Measurements from ENCODE around the gene UBAC2. TPM values are rescaled to one million over a fixed set of nuclear protein-coding genes. Genes with fewer than 3 reads are reported as not detected.

UBAC2 gene
- total and polyA plus RNA-seq, 7 donors, result 31.8 to 73.9 (median 47.6) TPM

DNA sequence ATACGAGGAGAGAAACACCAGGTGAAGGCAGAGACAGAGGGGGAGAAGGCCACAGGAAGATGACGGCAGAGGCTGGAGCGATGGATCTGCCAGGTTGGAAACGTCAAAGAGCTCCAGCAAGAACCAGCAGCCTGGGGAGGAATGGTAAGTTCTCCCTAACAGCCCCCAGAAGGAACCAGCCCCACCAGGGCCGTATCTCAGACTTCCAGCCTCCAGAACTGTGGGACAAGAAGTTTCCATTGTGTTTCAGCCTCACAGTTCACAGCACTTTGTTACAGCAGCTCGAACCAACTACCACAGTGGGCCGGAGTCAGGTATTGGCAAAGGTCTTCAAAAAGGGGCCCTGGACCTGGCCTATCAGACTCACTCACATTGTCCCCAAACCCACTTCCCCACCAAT is 195.8 kb downstream of the UBAC2 start:
- no peak overlapping the region for H3K4me3 ChIP-seq
- H3K27me3 ChIP-seq, result no peaks in the 10 kb centered on the region
- no peak for DNase-seq
- 94 to 95% methylated on average over 7 of the region's 7 CpGs for WGBS, 2 donors
- H3K4me1 ChIP-seq, result no peaks in the 10 kb centered on the region
- no peaks in the 10 kb centered on the region for H3K9me3 ChIP-seq
- TF ChIP-seq POLR2AphosphoS5 (IDR thresholded peaks at IDR 0.05) (no peak), EP300 (IDR thresholded peaks at IDR 0.05) (no peak), POLR2A (IDR thresholded peaks at IDR 0.05) (no peak)
- TF ChIP-seq, protein P1, sequence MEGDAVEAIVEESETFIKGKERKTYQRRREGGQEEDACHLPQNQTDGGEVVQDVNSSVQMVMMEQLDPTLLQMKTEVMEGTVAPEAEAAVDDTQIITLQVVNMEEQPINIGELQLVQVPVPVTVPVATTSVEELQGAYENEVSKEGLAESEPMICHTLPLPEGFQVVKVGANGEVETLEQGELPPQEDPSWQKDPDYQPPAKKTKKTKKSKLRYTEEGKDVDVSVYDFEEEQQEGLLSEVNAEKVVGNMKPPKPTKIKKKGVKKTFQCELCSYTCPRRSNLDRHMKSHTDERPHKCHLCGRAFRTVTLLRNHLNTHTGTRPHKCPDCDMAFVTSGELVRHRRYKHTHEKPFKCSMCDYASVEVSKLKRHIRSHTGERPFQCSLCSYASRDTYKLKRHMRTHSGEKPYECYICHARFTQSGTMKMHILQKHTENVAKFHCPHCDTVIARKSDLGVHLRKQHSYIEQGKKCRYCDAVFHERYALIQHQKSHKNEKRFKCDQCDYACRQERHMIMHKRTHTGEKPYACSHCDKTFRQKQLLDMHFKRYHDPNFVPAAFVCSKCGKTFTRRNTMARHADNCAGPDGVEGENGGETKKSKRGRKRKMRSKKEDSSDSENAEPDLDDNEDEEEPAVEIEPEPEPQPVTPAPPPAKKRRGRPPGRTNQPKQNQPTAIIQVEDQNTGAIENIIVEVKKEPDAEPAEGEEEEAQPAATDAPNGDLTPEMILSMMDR (IDR thresholded peaks at IDR 0.05), result no peak
- no peak overlapping the region for H3K27ac ChIP-seq
- H3K36me3 ChIP-seq, result no peaks in the 10 kb centered on the region
- intact Hi-C loops (cut with DNase I), result no loop called here

DNA sequence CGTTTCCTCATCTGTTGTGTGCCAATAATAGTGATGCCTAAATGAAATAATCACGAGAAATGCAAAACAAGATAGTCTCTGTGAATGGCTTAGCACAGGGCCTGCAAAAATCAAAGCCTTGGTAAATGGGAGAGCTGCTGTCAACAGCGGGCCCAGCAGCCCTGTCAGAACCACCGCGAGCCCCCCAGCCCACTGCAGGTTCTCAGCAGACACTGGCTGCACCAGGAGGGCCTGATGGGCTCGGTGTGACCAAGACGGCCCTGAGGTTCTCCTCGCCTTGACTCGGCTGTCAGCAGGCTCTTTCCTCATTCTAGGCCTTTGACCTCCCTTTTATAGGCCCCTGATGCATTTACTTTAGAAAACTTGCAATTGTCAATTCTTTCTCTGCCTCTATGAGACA is 197.4 kb downstream of the UBAC2 start:
- TF ChIP-seq, protein P1 (IDR thresholded peaks at IDR 0.05), result no peak
- TF ChIP-seq EP300 (IDR thresholded peaks at IDR 0.05), result no peak
- TF ChIP-seq POLR2A (IDR thresholded peaks at IDR 0.05), result no peak
- TF ChIP-seq POLR2AphosphoS5 (IDR thresholded peaks at IDR 0.05), result no peak
- H3K4me3 ChIP-seq, result no peak overlapping the region
- no peaks in the 10 kb centered on the region for H3K9me3 ChIP-seq
- WGBS, 2 donors, result 82 to 87% methylated on average over 9 of the region's 9 CpGs
- intact Hi-C loops (cut with DNase I), result no loop called here
- no peaks in the 10 kb centered on the region for H3K27me3 ChIP-seq
- no peaks in the 10 kb centered on the region for H3K4me1 ChIP-seq
- no peaks in the 10 kb centered on the region for H3K36me3 ChIP-seq
- no peak for DNase-seq
- H3K27ac ChIP-seq, result no peak overlapping the region

DNA sequence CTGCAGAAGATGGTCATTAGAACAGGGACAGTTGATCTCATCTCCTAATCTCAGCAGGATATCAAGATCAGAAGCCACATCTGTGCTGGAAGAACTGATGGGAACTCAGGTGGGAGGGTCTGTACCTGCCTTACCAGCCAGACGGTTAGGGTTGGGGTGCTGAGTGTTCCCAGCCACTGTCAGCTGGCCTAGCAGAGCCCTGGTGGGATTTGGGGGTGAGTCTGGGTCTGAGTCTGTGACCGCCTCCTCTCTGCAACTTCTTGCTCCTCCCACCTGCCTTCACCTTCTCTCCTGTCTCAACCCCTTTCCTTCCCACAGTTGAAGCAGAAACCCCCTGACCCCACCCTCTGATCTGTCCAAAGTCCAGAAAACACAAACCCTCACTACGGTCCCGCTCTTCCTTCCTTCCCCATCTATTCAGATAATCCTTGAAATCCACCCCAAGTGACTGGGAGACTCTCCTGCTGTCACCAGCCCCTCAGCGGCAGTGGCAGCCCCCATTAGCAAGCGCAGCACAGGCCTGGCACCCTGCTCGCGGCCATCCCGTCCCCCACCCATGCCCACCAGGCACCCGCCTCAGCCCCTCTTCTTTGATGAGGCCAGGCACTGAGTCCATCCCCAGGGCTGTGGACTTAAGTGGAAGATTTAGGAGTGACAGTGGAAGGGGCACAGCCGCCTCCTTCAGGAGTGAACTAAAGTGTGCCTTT is 198.4 kb downstream of the UBAC2 start:
- H3K4me3 ChIP-seq, result no peak overlapping the region
- no peaks in the 10 kb centered on the region for H3K9me3 ChIP-seq
- TF ChIP-seq EP300 (IDR thresholded peaks at IDR 0.05), result no peak
- TF ChIP-seq POLR2A (IDR thresholded peaks at IDR 0.05), result no peak
- TF ChIP-seq, protein P1 (IDR thresholded peaks at IDR 0.05), result no peak
- no peak for TF ChIP-seq POLR2AphosphoS5 (IDR thresholded peaks at IDR 0.05)
- no peak for DNase-seq
- WGBS, 2 donors, result 88 to 90% methylated on average over 11 of the region's 11 CpGs
- intact Hi-C loops (cut with DNase I), result no loop called here
- no peak overlapping the region for H3K27ac ChIP-seq
- no peaks in the 10 kb centered on the region for H3K27me3 ChIP-seq
- H3K4me1 ChIP-seq, result no peaks in the 10 kb centered on the region
- H3K36me3 ChIP-seq, result no peaks in the 10 kb centered on the region

DNA sequence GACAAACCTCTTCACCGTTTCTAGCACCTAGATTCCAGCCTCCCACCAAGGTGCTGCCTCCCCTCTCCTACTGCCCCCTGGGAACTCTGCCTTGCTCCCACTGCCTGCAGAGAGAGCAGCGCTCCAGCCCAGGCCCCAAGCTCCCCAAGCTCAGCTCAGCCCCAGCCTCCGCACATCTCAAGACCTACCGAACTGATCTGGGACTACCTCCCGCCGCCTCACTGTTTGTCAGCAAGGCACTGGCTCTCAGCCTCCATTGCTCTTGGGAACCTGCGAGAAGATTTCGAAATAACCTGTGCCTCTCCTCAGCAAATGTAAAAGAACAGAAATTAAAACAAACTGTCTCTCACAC is 198.9 kb downstream of the UBAC2 start:
- intact Hi-C loops (cut with DNase I), result no loop called here
- no peak for TF ChIP-seq POLR2AphosphoS5 (IDR thresholded peaks at IDR 0.05)
- no peak for TF ChIP-seq POLR2A (IDR thresholded peaks at IDR 0.05)
- TF ChIP-seq, protein P1 (IDR thresholded peaks at IDR 0.05), result no peak
- TF ChIP-seq EP300 (IDR thresholded peaks at IDR 0.05), result no peak
- DNase-seq, result no peak

DNA sequence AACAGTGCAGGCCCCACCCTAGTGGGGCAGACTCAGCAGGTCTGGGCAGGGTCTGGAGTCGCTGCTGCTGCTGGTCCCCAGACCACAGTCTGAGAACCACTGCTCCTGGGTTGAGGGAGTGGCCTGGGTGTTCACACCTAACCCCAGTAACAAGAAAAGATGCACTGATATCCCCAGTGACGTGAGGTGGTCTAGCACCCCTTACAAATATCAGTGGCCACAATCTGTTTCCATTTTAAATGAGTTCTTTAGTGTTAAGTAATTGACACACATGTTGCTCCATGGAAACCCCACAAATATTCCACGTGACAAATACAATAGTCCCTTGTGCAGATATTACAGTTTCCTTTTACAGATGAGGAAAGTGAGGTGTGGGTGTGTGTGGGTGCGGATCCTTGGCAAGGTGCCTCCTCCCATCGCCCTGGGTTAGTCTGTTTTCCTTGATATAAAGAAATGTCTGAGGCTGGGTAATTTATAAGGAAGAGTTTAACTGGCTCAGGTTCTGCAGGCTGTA is 202.9 kb downstream of the UBAC2 start:
- Histone ChIP-seq H3K9me3 (no peaks in the 10 kb centered on the region), H3K36me3 (no peaks in the 10 kb centered on the region), H3K4me3 (no peak overlapping the region), H3K4me1 (no peaks in the 10 kb centered on the region), H3K27me3 (no peaks in the 10 kb centered on the region), H3K27ac (no peak overlapping the region)
- DNase-seq, result no peak
- 17 to 54% methylated on average over 5 of the region's 5 CpGs for WGBS, 2 donors
- intact Hi-C loops (cut with DNase I), result no loop called here
- TF ChIP-seq POLR2AphosphoS5 (IDR thresholded peaks at IDR 0.05) (no peak), EP300 (IDR thresholded peaks at IDR 0.05) (no peak), POLR2A (IDR thresholded peaks at IDR 0.05) (no peak)
- TF ChIP-seq, protein P1 (IDR thresholded peaks at IDR 0.05), result no peak

More for the DNA sequence above, 198.9 kb downstream of the UBAC2 start:
- H3K27ac ChIP-seq, result no peak overlapping the region
- no peaks in the 10 kb centered on the region for H3K4me1 ChIP-seq
- H3K4me3 ChIP-seq, result no peak overlapping the region
- H3K9me3 ChIP-seq, result no peaks in the 10 kb centered on the region
- no peaks in the 10 kb centered on the region for H3K36me3 ChIP-seq
- no peaks in the 10 kb centered on the region for H3K27me3 ChIP-seq
- WGBS, 2 donors, result 93 to 96% methylated on average over 8 of the region's 8 CpGs

All from sigmoid colon (tissue), 7 donors.